GM11168 (cell line): ENCODE data around the gene SIDT2.
"Not testable (repeated sequence)": the region's sequence is repeated elsewhere in the genome, so short reads cannot be mapped to it uniquely, and the experiment has no call there.

ENCODE experiments used
- in situ Hi-C: fragments of 300-500 bp; cut with MboI; formaldehyde crosslinking; loops from one replicate; pipeline ENCODE4 v1.12.0; 2022; ENCODE audit warnings: low sequenced_read_pairs; ENCODE audit not compliant: unreplicated experiment

SIDT2 gene

GRCh38 chr11:117171404-117172061 lies 7.0 kb upstream of the SIDT2 start:
- in situ Hi-C loops = no loop called here

GRCh38 chr11:117172724-117173421 lies 5.7 kb upstream of the SIDT2 start:
- in situ Hi-C loops = no loop called here

DNA sequence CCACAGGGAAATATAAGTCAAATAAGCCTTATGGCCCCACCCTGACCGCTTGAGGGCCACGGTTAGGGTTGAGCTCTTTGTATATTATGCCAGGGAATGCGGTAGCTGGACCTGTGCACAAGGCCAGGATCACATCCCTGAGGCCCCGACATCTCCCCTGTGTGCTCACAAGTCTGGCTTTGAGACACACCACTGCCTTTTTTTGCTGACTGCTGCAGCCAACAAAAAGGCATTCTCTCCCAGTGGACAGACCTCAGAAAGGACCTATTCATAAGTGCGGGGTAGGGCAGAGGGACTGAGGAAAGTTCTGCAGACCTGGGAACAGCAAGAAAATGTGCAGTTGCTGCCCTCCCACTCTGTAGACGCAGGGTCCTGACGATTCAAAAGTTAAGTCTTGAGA lies 3.4 kb upstream of the SIDT2 start:
- in situ Hi-C loops = no loop called here

DNA sequence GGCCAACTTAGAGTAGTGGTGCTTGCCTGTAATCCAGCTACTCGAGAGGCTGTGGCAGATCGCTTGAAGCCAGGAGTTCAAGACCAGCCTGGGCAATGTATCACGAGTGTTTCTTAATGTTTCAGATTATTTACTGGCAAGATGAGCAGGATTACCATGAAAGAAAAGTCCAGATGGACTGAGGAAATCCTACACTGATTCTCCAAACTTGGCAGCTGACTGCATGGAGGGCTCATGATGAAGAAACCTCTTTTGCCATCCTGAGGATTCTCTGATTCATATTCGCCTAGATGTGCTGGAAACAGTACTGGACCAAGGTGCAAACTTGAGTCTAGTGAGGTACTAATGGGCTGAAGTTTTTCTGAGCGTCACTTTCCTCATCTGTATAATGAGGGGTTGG lies 2.8 kb upstream of the SIDT2 start:
- in situ Hi-C loops = no loop called here

GRCh38 chr11:117176186-117176585 lies 2.4 kb upstream of the SIDT2 start:
- in situ Hi-C loops = no loop called here

GRCh38 chr11:117177534-117178209 lies 871 bp upstream of the SIDT2 start:
- in situ Hi-C loops = no loop called here

DNA sequence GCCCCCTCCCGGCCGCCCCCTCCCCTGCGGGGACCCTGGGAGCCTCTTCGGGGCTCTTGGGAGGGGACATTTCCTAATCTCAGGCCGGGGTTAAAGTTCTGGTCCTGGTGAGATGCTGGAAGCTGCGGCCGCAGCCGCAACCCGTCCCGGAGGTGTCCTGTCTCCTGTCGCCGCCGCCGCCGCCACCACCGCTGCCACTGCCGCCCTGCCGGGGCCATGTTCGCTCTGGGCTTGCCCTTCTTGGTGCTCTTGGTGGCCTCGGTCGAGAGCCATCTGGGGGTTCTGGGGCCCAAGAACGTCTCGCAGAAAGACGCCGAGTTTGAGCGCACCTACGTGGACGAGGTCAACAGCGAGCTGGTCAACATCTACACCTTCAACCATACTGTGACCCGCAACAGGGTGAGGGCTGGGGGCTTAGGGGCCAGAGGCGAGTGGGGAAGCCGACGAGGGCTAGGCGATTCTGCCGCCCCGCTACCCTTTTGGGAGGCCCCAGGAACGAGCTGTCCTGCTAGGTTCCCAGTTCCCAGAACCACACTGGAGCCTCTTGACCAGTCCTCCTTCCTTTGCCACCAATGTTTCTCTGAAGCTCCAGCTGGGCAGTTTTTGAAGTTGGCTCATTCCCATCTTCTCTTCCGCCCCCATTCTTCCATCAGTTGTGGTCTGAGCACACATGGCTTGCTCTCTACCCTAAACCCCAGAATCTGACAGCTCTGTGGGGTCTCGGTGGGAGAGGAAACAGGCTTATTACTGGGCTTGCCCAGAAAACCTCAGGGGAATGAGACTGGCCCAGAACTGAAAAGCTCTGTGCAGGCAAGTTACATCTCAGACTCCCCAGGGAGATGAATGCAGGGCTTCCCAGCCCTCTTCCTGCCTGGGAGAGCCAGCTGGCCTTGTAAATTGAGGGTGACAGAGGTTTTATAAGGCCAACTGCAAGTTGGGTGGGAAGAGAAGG lies 781 bp downstream of the SIDT2 start:
- in situ Hi-C loops = no loop called here

DNA sequence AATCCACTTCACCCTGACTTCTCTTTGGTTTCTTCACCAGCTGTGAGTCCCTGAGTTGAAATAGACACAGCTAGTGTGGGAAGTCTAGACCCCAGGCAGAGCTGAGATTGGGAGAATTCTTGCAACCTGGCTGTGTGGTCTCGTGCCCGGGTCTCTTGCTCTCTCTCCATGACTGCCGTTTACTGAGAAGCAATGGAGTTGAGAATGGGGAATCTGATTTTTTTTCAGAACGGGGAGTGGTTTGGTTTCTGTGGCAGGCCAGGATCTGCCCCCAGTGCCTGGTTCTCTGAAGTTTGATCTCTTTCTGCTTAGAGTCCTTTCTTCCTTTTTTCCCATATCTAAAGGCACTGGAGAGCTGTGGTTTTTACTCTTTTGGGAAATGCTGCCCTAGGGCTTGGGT lies 1.5 kb downstream of the SIDT2 start:
- in situ Hi-C loops = no loop called here

DNA sequence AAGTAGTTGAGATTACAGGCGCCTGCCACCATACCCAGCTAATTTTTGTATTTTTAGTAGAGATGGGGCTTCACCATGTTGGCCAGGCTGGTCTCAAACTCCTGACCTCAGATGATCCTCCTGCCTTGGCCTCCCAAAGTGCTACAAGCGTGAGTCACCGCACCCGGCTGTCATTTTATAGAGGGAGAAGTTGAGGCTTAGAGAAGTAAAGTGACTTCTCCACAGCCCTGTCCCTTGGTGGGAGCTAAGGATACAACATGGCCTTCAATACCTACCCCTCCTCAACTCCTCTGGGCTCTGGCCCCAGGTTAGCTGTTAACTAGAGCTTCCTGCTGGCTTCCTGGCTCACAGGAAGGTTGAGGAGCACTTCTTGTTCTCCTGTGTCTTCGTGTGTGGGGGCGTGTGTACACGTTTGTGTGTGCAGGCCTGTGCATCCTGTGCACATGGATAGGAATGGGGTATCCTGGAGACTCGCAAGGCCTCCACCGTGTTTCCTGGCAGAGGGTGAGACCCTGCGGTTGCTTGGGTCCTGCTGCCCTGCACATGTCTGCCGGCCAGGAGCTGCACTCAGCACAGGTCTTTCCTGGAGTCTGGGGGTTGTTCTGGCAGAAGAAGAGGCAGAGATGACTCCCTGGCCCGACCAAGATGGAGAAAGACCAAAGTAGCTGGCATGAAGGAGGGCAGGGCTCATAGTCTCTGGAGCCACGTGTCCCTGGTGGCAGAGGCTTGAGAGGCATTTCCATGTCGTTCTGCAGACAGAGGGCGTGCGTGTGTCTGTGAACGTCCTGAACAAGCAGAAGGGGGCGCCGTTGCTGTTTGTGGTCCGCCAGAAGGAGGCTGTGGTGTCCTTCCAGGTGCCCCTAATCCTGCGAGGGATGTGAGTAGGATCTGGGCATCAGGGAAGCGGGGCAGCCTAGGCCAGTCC lies 2.4 kb downstream of the SIDT2 start:
- in situ Hi-C loops = no loop called here

- in situ Hi-C loops = no loop called here
These were observed 3.3 kb downstream of the SIDT2 start for GRCh38 chr11:117181586-117182550.

- in situ Hi-C loops = no loop called here
These were observed 4.0 kb downstream of the SIDT2 start for GRCh38 chr11:117182551-117182935.

GRCh38 chr11:117183178-117183577 lies 4.6 kb downstream of the SIDT2 start:
- in situ Hi-C loops = not testable (repeated sequence)

DNA sequence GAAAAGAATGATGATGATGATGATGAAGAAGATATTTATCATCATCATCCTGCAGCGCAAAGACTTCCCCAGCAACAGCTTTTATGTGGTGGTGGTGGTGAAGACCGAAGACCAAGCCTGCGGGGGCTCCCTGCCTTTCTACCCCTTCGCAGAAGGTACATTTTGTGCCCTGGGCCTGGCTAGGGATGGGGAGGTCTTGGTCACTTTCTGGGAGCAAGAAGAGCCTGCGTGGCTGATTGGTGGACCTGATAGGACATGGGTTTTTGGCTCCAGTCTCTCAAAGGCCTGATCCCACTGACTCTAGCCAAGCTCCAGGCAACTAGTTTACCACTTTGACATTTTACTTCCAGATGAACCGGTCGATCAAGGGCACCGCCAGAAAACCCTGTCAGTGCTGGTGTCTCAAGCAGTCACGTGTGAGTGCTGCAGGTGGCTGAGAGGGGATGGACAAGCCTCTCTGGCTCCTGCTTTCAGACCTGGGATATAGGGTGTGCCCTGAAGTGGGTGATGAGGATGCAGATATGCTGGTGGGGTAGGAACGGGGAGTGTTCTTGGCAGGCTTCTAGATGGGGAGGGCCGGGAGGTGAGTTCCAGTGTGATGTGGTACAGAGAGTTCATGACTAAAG lies 5.3 kb downstream of the SIDT2 start:
- in situ Hi-C loops = no loop called here

DNA sequence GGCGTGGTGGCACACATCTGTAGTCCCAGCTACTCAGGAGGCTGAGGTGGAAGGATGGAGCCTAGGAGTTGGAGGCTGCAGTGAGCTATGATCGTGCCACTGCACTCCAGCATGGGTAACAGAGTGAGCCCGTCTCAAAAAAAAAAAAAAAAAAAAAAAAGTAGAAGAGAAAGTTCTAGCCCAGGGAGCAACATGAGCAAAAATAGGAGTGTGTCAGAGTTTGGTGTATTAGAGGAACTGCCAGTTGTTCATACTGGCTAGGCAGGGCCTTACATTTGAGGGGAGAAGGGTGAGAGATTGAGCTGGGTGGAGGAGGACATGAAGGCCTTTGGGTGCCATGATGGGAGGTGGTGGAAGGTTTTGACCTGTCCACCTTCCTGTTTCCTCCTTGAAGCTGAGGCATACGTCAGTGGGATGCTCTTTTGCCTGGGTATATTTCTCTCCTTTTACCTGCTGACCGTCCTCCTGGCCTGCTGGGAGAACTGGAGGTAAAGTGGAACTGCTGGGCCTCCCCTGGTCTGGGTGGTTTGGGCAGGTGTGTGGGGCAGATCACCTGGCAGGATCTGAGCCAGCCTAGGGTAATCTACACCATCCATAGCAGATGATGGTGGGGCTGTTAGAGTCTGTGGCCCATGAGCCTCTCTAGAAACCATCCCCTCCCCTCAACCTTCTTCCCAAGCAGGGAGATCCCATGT lies 7.3 kb downstream of the SIDT2 start:
- in situ Hi-C loops = no loop called here

GRCh38 chr11:117186431-117186761 lies 7.9 kb downstream of the SIDT2 start:
- in situ Hi-C loops = no loop called here

DNA sequence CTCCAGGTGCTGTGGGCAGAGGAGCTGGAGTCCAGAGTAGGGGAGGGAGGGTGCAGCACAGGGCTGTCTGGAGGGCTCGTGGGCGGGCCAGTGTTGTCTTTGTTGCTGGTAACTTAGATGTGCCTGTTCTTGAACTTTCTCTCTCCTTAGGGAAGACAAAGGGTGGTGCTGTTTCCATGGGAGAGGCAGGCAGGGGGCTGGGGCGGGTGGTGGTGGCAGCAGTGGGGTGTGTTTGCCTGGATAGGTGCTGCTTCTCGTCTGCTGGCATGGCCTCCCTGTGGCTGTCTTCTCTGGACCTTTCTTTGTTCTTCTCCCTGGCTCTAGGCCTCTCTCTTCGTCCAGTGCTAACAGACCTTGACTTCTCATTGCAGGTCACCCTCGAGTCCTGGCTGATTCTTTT lies 8.5 kb downstream of the SIDT2 start:
- in situ Hi-C loops = no loop called here

- in situ Hi-C loops = no loop called here
These were observed 8.9 kb downstream of the SIDT2 start for GRCh38 chr11:117187428-117187798.
